HG03457 (cell line): ENCODE data around the gene NDUFC1.
A peak's percentile ranks its signal among the peaks of the same experiment; 100 is the strongest.
"Not testable (repeated sequence)": the region's sequence is repeated elsewhere in the genome, so short reads cannot be mapped to it uniquely, and the experiment has no call there.

Experiments
- ATAC-seq: cut with Tn5 transposase; IDR thresholded peaks from one replicate; pipeline ENCODE4 v1.9.1; 2021; ENCODE audit warnings: moderate number of reproducible peaks; ENCODE audit not compliant: unreplicated experiment

Gene NDUFC1

GRCh38 chr4:139301821-139302611 is at the start of gene NDUFC1:
NDUFC1 (minus strand) TSS chr4:139302477; CDS start chr4:139295798, 6,679 bp downstream.
- peak; percentile 39 for ATAC-seq

GRCh38 chr4:139337612-139338011 is 35.3 kb upstream of the NDUFC1 start:
- no peak for ATAC-seq

- ATAC-seq = no peak
Measured at GRCh38 chr4:139333046-139333445, 30.8 kb upstream of the NDUFC1 start.

GRCh38 chr4:139331185-139331584 is 28.9 kb upstream of the NDUFC1 start:
- no peak for ATAC-seq

- no peak for ATAC-seq
Measured at GRCh38 chr4:139330283-139330682, 28.0 kb upstream of the NDUFC1 start.

- ATAC-seq = no peak
Measured at GRCh38 chr4:139329665-139330200, 27.5 kb upstream of the NDUFC1 start.

- no peak for ATAC-seq
Measured at GRCh38 chr4:139324620-139325019, 22.3 kb upstream of the NDUFC1 start.

- not testable (repeated sequence) for ATAC-seq
Measured at GRCh38 chr4:139322541-139322940, 20.3 kb upstream of the NDUFC1 start.

- ATAC-seq = not testable (repeated sequence)
Measured at GRCh38 chr4:139322070-139322469, 19.8 kb upstream of the NDUFC1 start.

GRCh38 chr4:139319571-139319970 is 17.3 kb upstream of the NDUFC1 start:
- ATAC-seq = no peak

- ATAC-seq = no peak
Measured at GRCh38 chr4:139317635-139318034, 15.4 kb upstream of the NDUFC1 start.

GRCh38 chr4:139316733-139317132 is 14.5 kb upstream of the NDUFC1 start:
- no peak for ATAC-seq

- ATAC-seq = peak; percentile 48
Measured at GRCh38 chr4:139315221-139315675, 13.0 kb upstream of the NDUFC1 start.

- no peak for ATAC-seq
Measured at GRCh38 chr4:139314047-139314800, 11.9 kb upstream of the NDUFC1 start.

- ATAC-seq = not testable (repeated sequence)
Measured at GRCh38 chr4:139313414-139313813, 11.1 kb upstream of the NDUFC1 start.

- no peak for ATAC-seq
Measured at GRCh38 chr4:139312552-139313332, 10.5 kb upstream of the NDUFC1 start.

- no peak for ATAC-seq
Measured at GRCh38 chr4:139311909-139312308, 9.6 kb upstream of the NDUFC1 start.

- ATAC-seq = no peak
Measured at GRCh38 chr4:139304920-139305319, 2.6 kb upstream of the NDUFC1 start.

GRCh38 chr4:139301113-139301820 is 1.0 kb downstream of the NDUFC1 start, which contains the start of gene NAA15:
NAA15 (plus strand) TSS chr4:139301505; CDS start chr4:139301778, 273 bp downstream.
- peak; percentile 83 for ATAC-seq

GRCh38 chr4:139300431-139301112 is 1.7 kb downstream of the NDUFC1 start:
- peak; percentile 1 for ATAC-seq
